IMR-90 (cell line): ENCODE results near the gene MYPOP. TPM values are rescaled to one million over a fixed set of nuclear protein-coding genes. Genes with fewer than 3 reads are reported as not detected.

ENCODE experiments used
- ATAC-seq: fragments of 200-7000 bp; cut with Tn5 transposase; 2 replicates; pipeline ENCODE4 v1.9.1; 2020; ENCODE audit warnings: low read depth, mild to moderate bottlenecking, moderate library complexity
- BruUV-seq: library from RNA; stranded (reverse); fragments of 400-500 nt; replicated peaks from 2 replicates; lab custom pipeline; 2021; lab: Mats Ljungman, UMichigan
- CTCF ChIA-PET: fragments of 300-600 bp; formaldehyde crosslinking; extraction: SDS; loops from one replicate; lab custom pipeline; 2021; ENCODE audit warnings: antibody characterized with exemption; lab: Yijun Ruan, JAX
- POLR2A ChIA-PET: fragments of 300-600 bp; sonication (Branson Sonifier 250); formaldehyde crosslinking; loops from one replicate; lab custom pipeline; 2022; ENCODE audit warnings: antibody characterized with exemption; ENCODE audit not compliant: unreplicated experiment; lab: Charles Lee
- DNase-seq: peaks from one replicate; pipeline ENCODE4 v3.0.0; 2013
- H2AFZ ChIP-seq: replicated peaks from 2 replicates; pipeline ENCODE3; 2013; ENCODE audit warnings: low read length, mild to moderate bottlenecking; ENCODE audit not compliant: poor library complexity
- H2AK5ac ChIP-seq: 2 replicates; pipeline ENCODE4 v1.6.1; 2013; ENCODE audit warnings: low read depth, low read length, inconsistent platforms
- H2AK9ac ChIP-seq: replicated peaks from 2 replicates; pipeline ENCODE3; 2013; ENCODE audit warnings: mild to moderate bottlenecking, low read depth, low read length, moderate library complexity; ENCODE audit not compliant: poor library complexity
- H2BK120ac ChIP-seq: 2 replicates; pipeline ENCODE4 v1.6.1; 2013; ENCODE audit warnings: low read depth, low read length, inconsistent platforms
- H2BK15ac ChIP-seq: 3 replicates; pipeline ENCODE4 v1.6.1; 2013; ENCODE audit warnings: low read depth, low read length, inconsistent platforms
- H2BK20ac ChIP-seq: 2 replicates; pipeline ENCODE4 v1.6.1; 2013; ENCODE audit warnings: low read depth, mild to moderate bottlenecking, inconsistent platforms, low read length, moderate library complexity
- H2BK5ac ChIP-seq: 2 replicates; pipeline ENCODE4 v1.6.1; 2013; ENCODE audit warnings: mild to moderate bottlenecking, low read depth, low read length, inconsistent platforms; ENCODE audit not compliant: poor library complexity, severe bottlenecking
- H3K14ac ChIP-seq: replicated peaks from 2 replicates; pipeline ENCODE4 v1.6.1; 2013; ENCODE audit warnings: low read depth, low read length, inconsistent platforms
- H3K18ac ChIP-seq: 2 replicates; pipeline ENCODE4 v1.6.1; 2013; ENCODE audit warnings: low read depth, low read length, control low read depth
- H3K23ac ChIP-seq: 2 replicates; pipeline ENCODE4 v1.6.1; 2013; ENCODE audit warnings: low read depth, low read length, inconsistent platforms
- H3K27ac ChIP-seq: 2 replicates; pipeline ENCODE4 v1.5.1; 2013; ENCODE audit warnings: mild to moderate bottlenecking, control low read depth, low read length; ENCODE audit not compliant: insufficient read depth
- H3K27me3 ChIP-seq: 2 replicates; pipeline ENCODE4 v1.6.1; 2013; ENCODE audit warnings: low read length; ENCODE audit not compliant: control insufficient read depth, insufficient read depth
- H3K36me3 ChIP-seq: 2 replicates; pipeline ENCODE4 v1.6.1; 2013; ENCODE audit warnings: low read length, mixed read lengths; ENCODE audit not compliant: control insufficient read depth, insufficient read depth
- H3K4ac ChIP-seq: 2 replicates; pipeline ENCODE4 v1.6.1; 2013; ENCODE audit warnings: low read depth, low read length, inconsistent platforms
- H3K4me1 ChIP-seq: 2 replicates; pipeline ENCODE4 v1.6.1; 2013; ENCODE audit warnings: low read length, mixed read lengths; ENCODE audit not compliant: control insufficient read depth, insufficient read depth
- H3K4me2 ChIP-seq: 2 replicates; pipeline ENCODE4 v1.6.1; 2013; ENCODE audit warnings: low read depth, mild to moderate bottlenecking, control low read depth, low read length, moderate library complexity
- H3K4me3 ChIP-seq: 2 replicates; pipeline ENCODE4 v1.5.1; 2013; ENCODE audit warnings: low read depth, mild to moderate bottlenecking, control low read depth, low read length, moderate library complexity; ENCODE audit not compliant: insufficient read depth
- H3K56ac ChIP-seq: 2 replicates; pipeline ENCODE4 v1.6.1; 2013; ENCODE audit warnings: low read length, inconsistent platforms; ENCODE audit not compliant: insufficient read depth; ENCODE audit errors: extremely low read depth
- H3K79me1 ChIP-seq, 2 experiments: 2 replicates each; pipeline ENCODE4 v1.6.1; 2013; ENCODE audit warnings: low read length in 2 of 2, inconsistent platforms in 1 of 2, low read depth in 1 of 2
- H3K9ac ChIP-seq: 2 replicates; pipeline ENCODE4 v1.6.1; 2013; ENCODE audit warnings: low read depth, low read length, control low read depth
- H3K9me1 ChIP-seq: 2 replicates; pipeline ENCODE4 v1.6.1; 2013; ENCODE audit warnings: low read length, inconsistent platforms; ENCODE audit not compliant: insufficient read depth
- H3K9me3 ChIP-seq: 2 replicates; pipeline ENCODE4 v1.6.1; 2013; ENCODE audit warnings: low read length; ENCODE audit not compliant: control insufficient read depth, insufficient read depth
- H4K20me1 ChIP-seq: 2 replicates; pipeline ENCODE4 v1.6.1; 2013; ENCODE audit warnings: low read length, inconsistent platforms; ENCODE audit not compliant: insufficient read depth
- H4K5ac ChIP-seq: 2 replicates; pipeline ENCODE4 v1.6.1; 2013; ENCODE audit warnings: mild to moderate bottlenecking, low read depth, low read length, control low read depth
- H4K8ac ChIP-seq, 2 experiments: 2 replicates each; pipeline ENCODE4 v1.6.1; 2013; ENCODE audit warnings: low read depth in 2 of 2, low read length in 2 of 2, control low read depth in 1 of 2, inconsistent platforms in 1 of 2
- H4K91ac ChIP-seq: 2 replicates; pipeline ENCODE4 v1.6.1; 2013; ENCODE audit warnings: low read depth, low read length, inconsistent platforms; ENCODE audit not compliant: insufficient read depth
- CEBPB ChIP-seq: IDR thresholded peaks from 2 replicates; pipeline ENCODE4 v1.6.1; 2012; ENCODE audit warnings: low read depth, low read length, improper control_type of control experiment
- CHD1 ChIP-seq: IDR thresholded peaks from 2 replicates; pipeline ENCODE4 v1.6.1; 2012; ENCODE audit warnings: low read depth, low read length, improper control_type of control experiment
- FOS ChIP-seq: fragments of 150-350 bp; IDR thresholded peaks from 2 replicates; pipeline ENCODE4 v1.6.1; 2016; ENCODE audit warnings: low read depth, low read length
- MAFK ChIP-seq: IDR thresholded peaks from 2 replicates; pipeline ENCODE4 v1.6.1; 2012; ENCODE audit warnings: low read depth, low read length, improper control_type of control experiment
- MAZ ChIP-seq: IDR thresholded peaks from 2 replicates; pipeline ENCODE4 v1.6.1; 2012; ENCODE audit warnings: low read depth, mild to moderate bottlenecking, low read length, improper control_type of control experiment, moderate library complexity, borderline replicate concordance
- MXI1 ChIP-seq: IDR thresholded peaks from 2 replicates; pipeline ENCODE4 v1.6.1; 2012; ENCODE audit warnings: low read depth, mild to moderate bottlenecking, low read length, moderate library complexity, borderline replicate concordance
- NFE2L2 ChIP-seq: fragments of 150-350 bp; IDR thresholded peaks from 2 replicates; pipeline ENCODE4 v1.6.1; 2016; ENCODE audit warnings: low read depth, mild to moderate bottlenecking, low read length
- RAD21 ChIP-seq: IDR thresholded peaks from 2 replicates; pipeline ENCODE4 v1.6.1; 2012; ENCODE audit warnings: low read length, improper control_type of control experiment
- RCOR1 ChIP-seq: IDR thresholded peaks from 2 replicates; pipeline ENCODE4 v1.6.1; 2012; ENCODE audit warnings: mild to moderate bottlenecking, low read length, improper control_type of control experiment; ENCODE audit not compliant: insufficient replicate concordance
- RFX5 ChIP-seq: IDR thresholded peaks from 2 replicates; pipeline ENCODE4 v1.8.0; 2012; ENCODE audit warnings: low read depth, mild to moderate bottlenecking, low read length, moderate library complexity
- SMC3 ChIP-seq: fragments of 150-350 bp; IDR thresholded peaks from 2 replicates; pipeline ENCODE4 v1.6.1; 2016; ENCODE audit warnings: low read depth, mild to moderate bottlenecking, antibody characterized with exemption, low read length, moderate library complexity
- WGBS, 2 experiments: methylation state at CpG; one replicate each; pipeline versions ENCODE4 v1.1.5 to v1.1.7; 2013; ENCODE audit warnings: missing lambda C conversion rate in 2 of 2; ENCODE audit not compliant: insufficient read length in 1 of 2; ENCODE audit errors: extremely low coverage in 2 of 2; 5-methylcytosine and 5-hydroxymethylcytosine counted together
- dilution Hi-C: fragments of 300-500 bp; cut with HindIII; formaldehyde crosslinking; loops from one replicate; pipeline ENCODE4 v1.14.3; 2018; ENCODE audit warnings: low sequenced_read_pairs; ENCODE audit not compliant: unreplicated experiment
- in situ Hi-C: fragments of 300-500 bp; cut with MboI; formaldehyde crosslinking; loops from 3 replicates; pipeline ENCODE4 v1.14.3; 2019; ENCODE audit warnings: low sequenced_read_pairs, inconsistent platforms, mixed read lengths
- intact Hi-C: fragments of 100-400 bp; cut with micrococcal nuclease; formaldehyde crosslinking; loops from 2 replicates; pipeline ENCODE4 v1.10.0; 2022
- polyA plus RNA-seq, 3 experiments: library from polyadenylated mRNA; depleted of rRNA; stranded (reverse); fragments of >200 nt; gene quantifications; 2 replicates each; pipeline ENCODE4 v1.2.3, GENCODE V29; 2012; ENCODE audit warnings: low replicate concordance in 1 of 3
- total RNA-seq: library from RNA; depleted of rRNA; stranded (reverse); fragments of >200 nt; gene quantifications from 2 replicates; pipeline ENCODE4 v1.2.3, GENCODE V29; 2012
- TF ChIP-seq, protein P1 (sequence below): fragments of 150-350 bp; IDR thresholded peaks from 2 replicates; pipeline ENCODE4 v1.6.1; 2016; ENCODE audit warnings: low read depth, mild to moderate bottlenecking, low read length, moderate library complexity, borderline replicate concordance
- TF ChIP-seq, protein P2 (sequence below): conservative IDR thresholded peaks from 2 replicates; pipeline ENCODE4 v1.5.1; 2012; ENCODE audit warnings: mild to moderate bottlenecking, low read depth, low read length, improper control_type of control experiment

The MYPOP gene
- total and polyA plus RNA-seq, 2 of the 4 experiments (the other 2 are of a cell fraction), result 0.36 to 2.8 TPM

GRCh38 chr19:45927565-45928261 lies 25.3 kb upstream of the MYPOP start (continued):
- no peak for TF ChIP-seq CEBPB
- TF ChIP-seq NFE2L2, result no peak

DNA sequence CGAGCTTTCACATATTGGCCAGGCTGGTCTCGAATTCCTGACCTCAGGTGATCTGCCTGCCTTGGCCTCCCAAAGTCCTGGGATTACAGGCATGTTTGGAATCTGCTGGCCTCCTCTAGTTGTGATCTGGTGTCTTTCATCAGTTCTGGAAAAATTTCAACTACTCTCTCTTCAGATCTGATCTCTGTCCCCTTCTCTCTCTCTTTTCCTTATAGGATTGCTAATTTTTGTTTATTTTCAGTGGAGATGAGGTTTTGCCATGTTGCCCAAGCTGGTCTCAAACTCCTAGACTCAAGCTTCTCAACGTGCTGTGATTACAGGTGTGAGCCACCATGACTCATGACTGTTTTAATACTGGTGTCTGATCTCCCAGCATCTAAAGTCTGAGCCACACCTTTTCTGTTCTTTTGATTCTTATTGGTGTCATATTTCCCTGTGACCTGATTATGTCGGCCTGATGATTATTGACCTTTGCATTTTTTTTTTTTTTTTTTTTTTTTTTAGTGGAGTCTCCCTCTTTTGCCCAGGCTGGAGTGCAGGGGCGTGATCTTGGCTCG lies 22.6 kb upstream of the MYPOP start:
- WGBS, 2 experiments, result 0% methylated on average over 1 of the region's 6 CpGs; no CpG with 5 or more reads in 1 of the 2 experiments
- H4K5ac ChIP-seq, result no peak overlapping the region
- no TSS peak for BruUV-seq
- no peak overlapping the region for H3K9ac ChIP-seq
- H3K4ac ChIP-seq, result no peak overlapping the region
- H2AK5ac ChIP-seq, result no peak overlapping the region
- no peak overlapping the region for H2BK20ac ChIP-seq
- H2AFZ ChIP-seq, result no peak overlapping the region
- H2AK9ac ChIP-seq, result no peak overlapping the region
- no peak overlapping the region for H4K8ac ChIP-seq
- no peaks in the 10 kb centered on the region for H3K9me1 ChIP-seq
- CTCF ChIA-PET, result no interaction called here
- no peaks in the 10 kb centered on the region for H3K36me3 ChIP-seq
- H3K23ac ChIP-seq, result no peak overlapping the region
- H3K4me2 ChIP-seq, result no peak overlapping the region
- ATAC-seq (no peak), DNase-seq (no peak)
- H3K4me1 ChIP-seq, result no peaks in the 10 kb centered on the region
- intact Hi-C loops (loop anchor here (10.0 kb wide), 1 partner anchor 70 kb away; the partner anchor contains the start of gene CCDC61), in situ Hi-C loops (no loop called here), dilution Hi-C loops (no loop called here)
- H4K20me1 ChIP-seq, result no peaks in the 10 kb centered on the region
- H3K18ac ChIP-seq, result no peak overlapping the region
- no peak overlapping the region for H3K14ac ChIP-seq
- H2BK120ac ChIP-seq, result no peak overlapping the region
- H3K79me1 ChIP-seq, result no peaks in the 10 kb centered on the region
- H2BK5ac ChIP-seq, result no peak overlapping the region
- no peak overlapping the region for H4K91ac ChIP-seq
- H3K27ac ChIP-seq, result no peak overlapping the region
- H3K27me3 ChIP-seq, result peaks cover 6% of the 10 kb centered on the region
- no peak overlapping the region for H3K56ac ChIP-seq
- POLR2A ChIA-PET, result no interaction called here
- no peak overlapping the region for H2BK15ac ChIP-seq
- no peak overlapping the region for H3K4me3 ChIP-seq
- H3K9me3 ChIP-seq, result no peaks in the 10 kb centered on the region
- TF ChIP-seq RAD21, result no peak
- TF ChIP-seq CHD1, result no peak
- TF ChIP-seq RFX5, result no peak
- TF ChIP-seq CEBPB, result no peak
- TF ChIP-seq, protein P1, sequence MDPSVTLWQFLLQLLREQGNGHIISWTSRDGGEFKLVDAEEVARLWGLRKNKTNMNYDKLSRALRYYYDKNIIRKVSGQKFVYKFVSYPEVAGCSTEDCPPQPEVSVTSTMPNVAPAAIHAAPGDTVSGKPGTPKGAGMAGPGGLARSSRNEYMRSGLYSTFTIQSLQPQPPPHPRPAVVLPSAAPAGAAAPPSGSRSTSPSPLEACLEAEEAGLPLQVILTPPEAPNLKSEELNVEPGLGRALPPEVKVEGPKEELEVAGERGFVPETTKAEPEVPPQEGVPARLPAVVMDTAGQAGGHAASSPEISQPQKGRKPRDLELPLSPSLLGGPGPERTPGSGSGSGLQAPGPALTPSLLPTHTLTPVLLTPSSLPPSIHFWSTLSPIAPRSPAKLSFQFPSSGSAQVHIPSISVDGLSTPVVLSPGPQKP, result no peak
- no peak for TF ChIP-seq MAFK
- TF ChIP-seq RCOR1, result no peak
- no peak for TF ChIP-seq SMC3
- TF ChIP-seq, protein P2, sequence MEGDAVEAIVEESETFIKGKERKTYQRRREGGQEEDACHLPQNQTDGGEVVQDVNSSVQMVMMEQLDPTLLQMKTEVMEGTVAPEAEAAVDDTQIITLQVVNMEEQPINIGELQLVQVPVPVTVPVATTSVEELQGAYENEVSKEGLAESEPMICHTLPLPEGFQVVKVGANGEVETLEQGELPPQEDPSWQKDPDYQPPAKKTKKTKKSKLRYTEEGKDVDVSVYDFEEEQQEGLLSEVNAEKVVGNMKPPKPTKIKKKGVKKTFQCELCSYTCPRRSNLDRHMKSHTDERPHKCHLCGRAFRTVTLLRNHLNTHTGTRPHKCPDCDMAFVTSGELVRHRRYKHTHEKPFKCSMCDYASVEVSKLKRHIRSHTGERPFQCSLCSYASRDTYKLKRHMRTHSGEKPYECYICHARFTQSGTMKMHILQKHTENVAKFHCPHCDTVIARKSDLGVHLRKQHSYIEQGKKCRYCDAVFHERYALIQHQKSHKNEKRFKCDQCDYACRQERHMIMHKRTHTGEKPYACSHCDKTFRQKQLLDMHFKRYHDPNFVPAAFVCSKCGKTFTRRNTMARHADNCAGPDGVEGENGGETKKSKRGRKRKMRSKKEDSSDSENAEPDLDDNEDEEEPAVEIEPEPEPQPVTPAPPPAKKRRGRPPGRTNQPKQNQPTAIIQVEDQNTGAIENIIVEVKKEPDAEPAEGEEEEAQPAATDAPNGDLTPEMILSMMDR, result no peak
- no peak for TF ChIP-seq NFE2L2
- TF ChIP-seq MXI1, result no peak
- no peak for TF ChIP-seq FOS
- TF ChIP-seq MAZ, result no peak
